ENCODE data around the gene RBKS. TPM values are rescaled to one million over a fixed set of nuclear protein-coding genes. Genes with fewer than 3 reads are reported as not detected.
A peak's percentile ranks its signal among the peaks of the same experiment; 100 is the strongest.

Gene RBKS
- total and polyA plus RNA-seq, 2 of the 13 experiments (the other 11 are each of a cell fraction or from before 2014, with no cell fraction given), result 7.7 to 8.3 TPM

DNA sequence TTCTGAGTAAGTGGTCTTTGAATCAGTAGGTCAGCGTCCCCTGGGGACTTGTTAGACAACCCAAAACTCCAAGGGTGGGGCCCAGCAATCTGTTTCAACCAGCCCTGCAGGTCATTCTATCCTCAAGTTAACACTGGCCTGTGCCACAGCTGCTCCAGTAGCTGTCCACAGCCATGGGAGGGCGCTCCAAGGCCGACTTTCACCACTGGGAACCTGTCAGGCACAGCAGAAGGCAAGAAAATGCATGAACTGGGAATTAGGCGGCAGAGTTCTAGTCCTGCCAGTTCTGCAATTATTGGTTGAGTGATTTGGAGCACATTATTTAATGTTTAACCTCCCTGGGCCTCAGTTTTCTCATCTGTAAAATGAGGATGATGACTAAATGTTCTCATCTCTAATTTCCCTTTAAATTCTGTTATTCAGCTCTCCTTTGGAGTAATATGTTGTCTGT lies 136.0 kb downstream of the RBKS start (continued):
- TF ChIP-seq ZNF878 (CRISPR knock-in tag; IDR thresholded peaks at IDR 0.05), result no peak
- no peak for TF ChIP-seq JUN (CRISPR knock-in tag; IDR thresholded peaks at IDR 0.05)
- TF ChIP-seq, protein P1, sequence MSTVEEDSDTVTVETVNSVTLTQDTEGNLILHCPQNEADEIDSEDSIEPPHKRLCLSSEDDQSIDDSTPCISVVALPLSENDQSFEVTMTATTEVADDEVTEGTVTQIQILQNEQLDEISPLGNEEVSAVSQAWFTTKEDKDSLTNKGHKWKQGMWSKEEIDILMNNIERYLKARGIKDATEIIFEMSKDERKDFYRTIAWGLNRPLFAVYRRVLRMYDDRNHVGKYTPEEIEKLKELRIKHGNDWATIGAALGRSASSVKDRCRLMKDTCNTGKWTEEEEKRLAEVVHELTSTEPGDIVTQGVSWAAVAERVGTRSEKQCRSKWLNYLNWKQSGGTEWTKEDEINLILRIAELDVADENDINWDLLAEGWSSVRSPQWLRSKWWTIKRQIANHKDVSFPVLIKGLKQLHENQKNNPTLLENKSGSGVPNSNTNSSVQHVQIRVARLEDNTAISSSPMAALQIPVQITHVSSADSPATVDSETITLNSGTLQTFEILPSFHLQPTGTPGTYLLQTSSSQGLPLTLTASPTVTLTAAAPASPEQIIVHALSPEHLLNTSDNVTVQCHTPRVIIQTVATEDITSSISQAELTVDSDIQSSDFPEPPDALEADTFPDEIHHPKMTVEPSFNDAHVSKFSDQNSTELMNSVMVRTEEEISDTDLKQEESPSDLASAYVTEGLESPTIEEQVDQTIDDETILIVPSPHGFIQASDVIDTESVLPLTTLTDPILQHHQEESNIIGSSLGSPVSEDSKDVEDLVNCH (CRISPR knock-in tag; IDR thresholded peaks at IDR 0.05), result no peak
- no peak for TF ChIP-seq BRD4 (CRISPR knock-in tag; IDR thresholded peaks at IDR 0.05)
- TF ChIP-seq TMF1 (CRISPR knock-in tag; IDR thresholded peaks at IDR 0.05; ENCODE audit: low read depth), result no peak
- no peak for TF ChIP-seq FOXP1 (IDR thresholded peaks at IDR 0.05)
- TF ChIP-seq FOXP1 (CRISPR knock-in tag; IDR thresholded peaks at IDR 0.05), result no peak
- no peak for TF ChIP-seq ZNF235 (CRISPR knock-in tag; IDR thresholded peaks at IDR 0.05; ENCODE audit: borderline replicate concordance)
- no peak for TF ChIP-seq ZNF775 (CRISPR knock-in tag; IDR thresholded peaks at IDR 0.05; ENCODE audit: borderline replicate concordance)
- 0 out of 2 replicates have a peak, but pooled peaks have one; percentile 63 for TF ChIP-seq ZNF335 (CRISPR knock-in tag; IDR thresholded peaks at IDR 0.05)
- TF ChIP-seq ZNF556 (CRISPR knock-in tag; IDR thresholded peaks at IDR 0.05; ENCODE audit: borderline replicate concordance), result no peak
- no peak for TF ChIP-seq ATF7 (IDR thresholded peaks at IDR 0.05)
- no peak for TF ChIP-seq ATF7 (CRISPR knock-in tag; IDR thresholded peaks at IDR 0.05)
- TF ChIP-seq HNRNPH1 (optimal IDR thresholded peaks at IDR 0.05; ENCODE audit: low read depth, low read length), result no peak
- TF ChIP-seq, protein P2, sequence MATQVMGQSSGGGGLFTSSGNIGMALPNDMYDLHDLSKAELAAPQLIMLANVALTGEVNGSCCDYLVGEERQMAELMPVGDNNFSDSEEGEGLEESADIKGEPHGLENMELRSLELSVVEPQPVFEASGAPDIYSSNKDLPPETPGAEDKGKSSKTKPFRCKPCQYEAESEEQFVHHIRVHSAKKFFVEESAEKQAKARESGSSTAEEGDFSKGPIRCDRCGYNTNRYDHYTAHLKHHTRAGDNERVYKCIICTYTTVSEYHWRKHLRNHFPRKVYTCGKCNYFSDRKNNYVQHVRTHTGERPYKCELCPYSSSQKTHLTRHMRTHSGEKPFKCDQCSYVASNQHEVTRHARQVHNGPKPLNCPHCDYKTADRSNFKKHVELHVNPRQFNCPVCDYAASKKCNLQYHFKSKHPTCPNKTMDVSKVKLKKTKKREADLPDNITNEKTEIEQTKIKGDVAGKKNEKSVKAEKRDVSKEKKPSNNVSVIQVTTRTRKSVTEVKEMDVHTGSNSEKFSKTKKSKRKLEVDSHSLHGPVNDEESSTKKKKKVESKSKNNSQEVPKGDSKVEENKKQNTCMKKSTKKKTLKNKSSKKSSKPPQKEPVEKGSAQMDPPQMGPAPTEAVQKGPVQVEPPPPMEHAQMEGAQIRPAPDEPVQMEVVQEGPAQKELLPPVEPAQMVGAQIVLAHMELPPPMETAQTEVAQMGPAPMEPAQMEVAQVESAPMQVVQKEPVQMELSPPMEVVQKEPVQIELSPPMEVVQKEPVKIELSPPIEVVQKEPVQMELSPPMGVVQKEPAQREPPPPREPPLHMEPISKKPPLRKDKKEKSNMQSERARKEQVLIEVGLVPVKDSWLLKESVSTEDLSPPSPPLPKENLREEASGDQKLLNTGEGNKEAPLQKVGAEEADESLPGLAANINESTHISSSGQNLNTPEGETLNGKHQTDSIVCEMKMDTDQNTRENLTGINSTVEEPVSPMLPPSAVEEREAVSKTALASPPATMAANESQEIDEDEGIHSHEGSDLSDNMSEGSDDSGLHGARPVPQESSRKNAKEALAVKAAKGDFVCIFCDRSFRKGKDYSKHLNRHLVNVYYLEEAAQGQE (IDR thresholded peaks at IDR 0.05; ENCODE audit: borderline replicate concordance in 1 of 2, low read depth in 1 of 2, low read length in 2 of 2), result no peak
- no peak for TF ChIP-seq ISX (CRISPR knock-in tag; conservative IDR thresholded peaks at IDR 0.05)
- TF ChIP-seq SPEN (CRISPR knock-in tag; IDR thresholded peaks at IDR 0.05; ENCODE audit: low read depth), result no peak
- TF ChIP-seq NCOA2 (CRISPR knock-in tag; IDR thresholded peaks at IDR 0.05), result 0 out of 2 replicates have a peak, but pooled peaks have one; percentile 28
- TF ChIP-seq IRF2 (CRISPR knock-in tag; IDR thresholded peaks at IDR 0.05), result no peak; the same call in 1 of the 2 replicates
- no peak for TF ChIP-seq ZNF274 (CRISPR knock-in tag; IDR thresholded peaks at IDR 0.05)
- no peak for TF ChIP-seq BRCA1 (CRISPR knock-in tag; IDR thresholded peaks at IDR 0.05)
- TF ChIP-seq, protein P3, sequence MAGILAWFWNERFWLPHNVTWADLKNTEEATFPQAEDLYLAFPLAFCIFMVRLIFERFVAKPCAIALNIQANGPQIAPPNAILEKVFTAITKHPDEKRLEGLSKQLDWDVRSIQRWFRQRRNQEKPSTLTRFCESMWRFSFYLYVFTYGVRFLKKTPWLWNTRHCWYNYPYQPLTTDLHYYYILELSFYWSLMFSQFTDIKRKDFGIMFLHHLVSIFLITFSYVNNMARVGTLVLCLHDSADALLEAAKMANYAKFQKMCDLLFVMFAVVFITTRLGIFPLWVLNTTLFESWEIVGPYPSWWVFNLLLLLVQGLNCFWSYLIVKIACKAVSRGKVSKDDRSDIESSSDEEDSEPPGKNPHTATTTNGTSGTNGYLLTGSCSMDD (CRISPR knock-in tag; IDR thresholded peaks at IDR 0.05), result no peak
- TF ChIP-seq TCF12 (IDR thresholded peaks at IDR 0.05), result no peak
- TF ChIP-seq TCF12 (CRISPR knock-in tag; IDR thresholded peaks at IDR 0.05), result no peak
- no peak for TF ChIP-seq MATR3 (CRISPR knock-in tag; IDR thresholded peaks at IDR 0.05)
- TF ChIP-seq ZNF367 (CRISPR knock-in tag; IDR thresholded peaks at IDR 0.05; ENCODE audit: borderline replicate concordance), result peak; percentile 62; the same call in 1 of the 2 replicates

All from HepG2 (cell line).